HG02884 (cell line): ENCODE measurements around the gene STN1.
A peak's percentile ranks its signal among the peaks of the same experiment; 100 is the strongest.
"Not testable (repeated sequence)": the region's sequence is repeated elsewhere in the genome, so short reads cannot be mapped to it uniquely, and the experiment has no call there.

ENCODE experiments used
- ATAC-seq: cut with Tn5 transposase; IDR thresholded peaks from one replicate; pipeline ENCODE4 v1.9.1; 2021; ENCODE audit warnings: mild to moderate bottlenecking, moderate library complexity; ENCODE audit not compliant: unreplicated experiment

The STN1 gene

GRCh38 chr10:103847346-103847745, 70.6 kb downstream of the STN1 start:
- ATAC-seq, result no peak

- ATAC-seq, result peak; percentile 60
Observed at GRCh38 chr10:103845972-103846371, 72.0 kb downstream of the STN1 start.

GRCh38 chr10:103845346-103845745, 72.6 kb downstream of the STN1 start:
- not testable (repeated sequence) for ATAC-seq

- ATAC-seq, result no peak
Observed at GRCh38 chr10:103843854-103844570, 74.0 kb downstream of the STN1 start.

- ATAC-seq, result no peak
Observed at GRCh38 chr10:103843045-103843444, 74.9 kb downstream of the STN1 start.

- ATAC-seq, result no peak
Observed at GRCh38 chr10:103842605-103843004, 75.4 kb downstream of the STN1 start.

- ATAC-seq, result no peak
Observed at GRCh38 chr10:103841519-103841918, 76.5 kb downstream of the STN1 start.

GRCh38 chr10:103840740-103841070, 77.3 kb downstream of the STN1 start:
- ATAC-seq, result no peak

- no peak for ATAC-seq
Observed at GRCh38 chr10:103839872-103840739, 77.9 kb downstream of the STN1 start.

GRCh38 chr10:103839519-103839871, 78.5 kb downstream of the STN1 start:
- ATAC-seq, result no peak

- ATAC-seq, result no peak
Observed at GRCh38 chr10:103838862-103839518, 79.0 kb downstream of the STN1 start.

- no peak for ATAC-seq
Observed at GRCh38 chr10:103838070-103838395, 80.0 kb downstream of the STN1 start.

GRCh38 chr10:103837370-103838069, 80.5 kb downstream of the STN1 start:
- no peak for ATAC-seq

- ATAC-seq, result no peak
Observed at GRCh38 chr10:103836861-103837260, 81.1 kb downstream of the STN1 start.

- no peak for ATAC-seq
Observed at GRCh38 chr10:103836273-103836672, 81.7 kb downstream of the STN1 start.

- ATAC-seq, result no peak
Observed at GRCh38 chr10:103835096-103836050, 82.6 kb downstream of the STN1 start.

- ATAC-seq, result no peak
Observed at GRCh38 chr10:103834436-103835095, 83.4 kb downstream of the STN1 start.

GRCh38 chr10:103833731-103834365, 84.1 kb downstream of the STN1 start:
- no peak for ATAC-seq

- no peak for ATAC-seq
Observed at GRCh38 chr10:103832806-103833205, 85.2 kb downstream of the STN1 start.
